HG03469 (cell line): ENCODE data around the gene RFX5.

Experiments used
- ATAC-seq: cut with Tn5 transposase; IDR thresholded peaks from one replicate; pipeline ENCODE4 v1.9.1; 2021; ENCODE audit warnings: mild to moderate bottlenecking, moderate library complexity, moderate number of reproducible peaks; ENCODE audit not compliant: unreplicated experiment

RFX5 gene

GRCh38 chr1:151325646-151326429 lies 21.2 kb downstream of the RFX5 start:
- ATAC-seq, result no peak

- no peak for ATAC-seq
These were observed 21.8 kb downstream of the RFX5 start for GRCh38 chr1:151325231-151325630.

GRCh38 chr1:151324390-151324930 lies 22.6 kb downstream of the RFX5 start:
- ATAC-seq, result no peak

- ATAC-seq, result no peak
These were observed 28.1 kb downstream of the RFX5 start for GRCh38 chr1:151318975-151319374.

- no peak for ATAC-seq
These were observed 31.4 kb downstream of the RFX5 start for GRCh38 chr1:151315565-151316235.

- no peak for ATAC-seq
These were observed 32.7 kb downstream of the RFX5 start for GRCh38 chr1:151314137-151314875.

- no peak for ATAC-seq
These were observed 33.6 kb downstream of the RFX5 start for GRCh38 chr1:151313501-151313900.

GRCh38 chr1:151312826-151313225 lies 34.2 kb downstream of the RFX5 start:
- no peak for ATAC-seq

GRCh38 chr1:151312411-151312810 lies 34.6 kb downstream of the RFX5 start:
- ATAC-seq, result no peak

- no peak for ATAC-seq
These were observed 35.3 kb downstream of the RFX5 start for GRCh38 chr1:151311589-151312331.

GRCh38 chr1:151311011-151311410 lies 36.0 kb downstream of the RFX5 start:
- no peak for ATAC-seq

- ATAC-seq, result no peak
These were observed 37.2 kb downstream of the RFX5 start for GRCh38 chr1:151309811-151310323.

GRCh38 chr1:151294742-151295462 lies 52.1 kb downstream of the RFX5 start:
- no peak for ATAC-seq

GRCh38 chr1:151293093-151293492 lies 54.0 kb downstream of the RFX5 start:
- no peak for ATAC-seq

GRCh38 chr1:151292207-151293030 lies 54.6 kb downstream of the RFX5 start:
- no peak for ATAC-seq

GRCh38 chr1:151290709-151291303 lies 56.2 kb downstream of the RFX5 start:
- no peak for ATAC-seq
